ENCODE measurements around the gene GPR15LG. TPM values are rescaled to one million over a fixed set of nuclear protein-coding genes. Genes with fewer than 3 reads are reported as not detected.

The GPR15LG gene
- total RNA-seq, 1 donor from 2014 or later = not detected

DNA sequence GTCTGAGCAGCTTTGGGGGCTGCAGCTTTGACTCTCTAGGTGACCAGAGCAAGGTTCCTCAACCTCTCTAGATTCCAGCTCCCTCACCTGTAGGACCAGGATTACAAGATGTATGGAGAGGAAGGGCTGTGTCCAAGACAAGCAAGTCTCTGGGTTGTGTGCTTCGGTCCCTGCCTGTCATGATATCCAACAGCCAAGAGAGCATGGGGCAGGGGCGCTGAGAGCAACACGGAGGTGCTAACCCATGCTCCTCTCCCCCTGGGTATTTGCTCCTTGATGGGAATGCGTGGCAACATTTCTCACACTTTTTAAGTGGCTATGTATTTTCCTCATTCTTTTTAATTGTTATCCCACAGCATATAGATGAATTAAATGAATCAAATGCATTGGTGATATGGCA is 31.0 kb downstream of the GPR15LG start:
- ATAC-seq = no peak

GRCh38 chr10:84205049-84205852 is 31.6 kb downstream of the GPR15LG start:
- ATAC-seq = peak; percentile 69
- intact Hi-C loops (cut with DNase I) = loop anchor here (2.0 kb wide), 1 partner anchor 56 kb away; no protein-coding TSS in a partner anchor
- peak; percentile 78 for DNase-seq (ENCODE audit: missing footprints)

More for the DNA sequence above, 31.0 kb downstream of the GPR15LG start:
- intact Hi-C loops (cut with DNase I) = loop anchor here (2.0 kb wide), 1 partner anchor 56 kb away; no protein-coding TSS in a partner anchor
- no peak for DNase-seq (ENCODE audit: missing footprints)

GRCh38 chr10:84205853-84206525 is 32.4 kb downstream of the GPR15LG start:
- ATAC-seq = no peak
- intact Hi-C loops (cut with DNase I) = loop anchor here (2.0 kb wide), 1 partner anchor 57 kb away; no protein-coding TSS in a partner anchor

DNA sequence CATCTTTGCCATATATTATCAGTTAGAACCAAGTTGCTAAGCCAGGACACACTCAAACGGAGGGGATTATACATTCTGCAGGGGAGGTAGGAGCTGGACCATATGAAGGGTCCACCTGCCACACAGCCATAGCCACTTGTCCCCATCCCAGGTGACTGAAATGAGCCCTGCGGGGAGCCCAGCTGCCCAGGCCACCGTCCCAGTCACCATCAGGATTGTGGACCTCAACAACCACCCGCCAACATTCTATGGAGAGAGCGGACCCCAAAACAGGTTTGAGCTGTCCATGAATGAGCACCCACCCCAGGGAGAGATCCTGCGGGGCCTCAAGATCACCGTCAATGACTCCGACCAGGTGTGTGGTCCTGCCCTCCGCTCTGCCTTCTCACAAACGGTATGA is 34.4 kb downstream of the GPR15LG start:
- DNase-seq (ENCODE audit: missing footprints) (no peak), ATAC-seq (no peak)
- intact Hi-C loops (cut with DNase I) = no loop called here

More at GRCh38 chr10:84205853-84206525, 32.4 kb downstream of the GPR15LG start:
- DNase-seq (ENCODE audit: missing footprints) = no peak

GRCh38 chr10:84211566-84211965 is 38.0 kb downstream of the GPR15LG start:
- intact Hi-C loops (cut with DNase I) = no loop called here
- DNase-seq (ENCODE audit: missing footprints) (no peak), ATAC-seq (no peak)

GRCh38 chr10:84212014-84212413 is 38.4 kb downstream of the GPR15LG start:
- ATAC-seq (no peak), DNase-seq (ENCODE audit: missing footprints) (no peak)
- intact Hi-C loops (cut with DNase I) = no loop called here

GRCh38 chr10:84213076-84213475 is 39.5 kb downstream of the GPR15LG start:
- no peak for ATAC-seq
- intact Hi-C loops (cut with DNase I) = no loop called here
- DNase-seq (ENCODE audit: missing footprints) = no peak

DNA sequence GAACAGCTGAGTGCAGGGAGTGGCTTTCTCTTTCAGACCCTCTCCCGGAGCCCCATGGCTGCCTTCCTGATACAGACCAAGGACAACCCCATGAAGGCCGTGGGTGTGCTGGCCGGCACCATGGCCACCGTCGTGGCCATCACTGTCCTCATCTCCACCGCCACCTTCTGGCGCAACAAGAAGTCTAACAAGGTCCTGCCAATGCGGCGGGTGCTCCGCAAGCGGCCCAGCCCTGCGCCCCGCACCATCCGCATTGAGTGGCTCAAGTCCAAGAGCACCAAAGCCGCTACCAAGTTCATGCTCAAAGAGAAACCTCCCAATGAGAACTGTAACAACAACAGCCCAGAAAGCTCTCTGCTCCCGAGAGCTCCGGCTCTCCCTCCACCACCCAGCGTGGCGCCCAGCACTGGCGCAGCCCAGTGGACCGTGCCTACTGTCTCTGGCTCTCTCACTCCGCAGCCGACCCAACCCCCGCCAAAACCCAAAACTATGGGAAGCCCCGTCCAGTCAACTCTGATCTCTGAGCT is 40.5 kb downstream of the GPR15LG start:
- ATAC-seq = no peak
- intact Hi-C loops (cut with DNase I) = no loop called here
- no peak for DNase-seq (ENCODE audit: missing footprints)

- intact Hi-C loops (cut with DNase I) = no loop called here
- ATAC-seq (peak; percentile 31), DNase-seq (ENCODE audit: missing footprints) (no peak)
Measured at GRCh38 chr10:84214612-84215235, 41.1 kb downstream of the GPR15LG start.

GRCh38 chr10:84216834-84217233 is 43.2 kb downstream of the GPR15LG start:
- no peak for ATAC-seq
- DNase-seq (ENCODE audit: missing footprints) = no peak
- intact Hi-C loops (cut with DNase I) = no loop called here

DNA sequence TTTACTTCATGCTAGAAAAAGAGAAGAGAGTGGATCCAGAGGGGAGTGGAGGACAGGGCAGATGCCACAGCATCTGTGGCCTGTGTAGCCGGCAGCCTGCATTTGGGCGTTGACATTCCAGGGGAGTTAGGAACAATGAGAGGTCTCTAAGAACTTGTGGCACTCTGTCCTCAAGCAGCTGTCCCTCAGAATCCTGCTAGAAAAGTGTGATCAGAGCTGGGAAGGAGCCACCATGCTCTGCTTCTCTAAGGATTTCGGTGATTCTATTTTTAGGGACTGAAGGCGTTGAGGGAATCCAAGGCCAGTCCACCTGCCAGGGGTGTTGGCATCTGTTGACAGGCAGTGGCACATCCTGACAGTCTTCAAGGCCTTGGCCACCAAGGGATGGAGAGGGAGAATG is 44.1 kb downstream of the GPR15LG start:
- no peak for ATAC-seq
- intact Hi-C loops (cut with DNase I) = no loop called here
- DNase-seq (ENCODE audit: missing footprints) = no peak

DNA sequence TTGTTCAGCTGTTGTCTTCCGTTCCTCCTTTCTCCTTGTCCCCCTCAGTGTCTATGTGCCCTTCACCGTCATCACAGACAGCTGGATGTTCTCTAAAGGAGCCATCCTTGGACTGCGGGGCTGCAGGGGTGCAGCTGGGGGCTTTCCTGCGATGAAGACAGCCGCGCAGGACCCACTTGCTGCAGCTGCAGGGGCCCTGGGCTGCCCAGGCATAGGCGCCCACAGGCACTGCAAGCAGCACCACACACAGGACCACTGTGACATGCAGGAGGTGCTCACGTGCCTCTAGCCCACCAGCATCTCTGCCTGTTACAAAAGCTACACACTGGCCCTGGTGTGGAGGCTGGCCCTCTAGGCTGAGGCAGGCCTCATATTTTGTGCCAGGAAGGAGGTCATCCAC is 48.3 kb downstream of the GPR15LG start:
- no peak for DNase-seq (ENCODE audit: missing footprints)
- intact Hi-C loops (cut with DNase I) = no loop called here
- no peak for ATAC-seq

- intact Hi-C loops (cut with DNase I) = no loop called here
- DNase-seq (ENCODE audit: missing footprints) (no peak), ATAC-seq (no peak)
Measured at GRCh38 chr10:84224411-84225028, 50.9 kb downstream of the GPR15LG start.

- DNase-seq (ENCODE audit: missing footprints) (no peak), ATAC-seq (no peak)
- intact Hi-C loops (cut with DNase I) = no loop called here
Measured at GRCh38 chr10:84225427-84226173, 52.0 kb downstream of the GPR15LG start, which contains the start of gene LRIT2. Gene LRIT2 (minus strand): TSS chr10:84225544. CDS start chr10:84225520, 24 bp downstream.

- DNase-seq (ENCODE audit: missing footprints) = no peak
- intact Hi-C loops (cut with DNase I) = no loop called here
- ATAC-seq = no peak
Measured at GRCh38 chr10:84226616-84227015, 53.0 kb downstream of the GPR15LG start.

- DNase-seq (ENCODE audit: missing footprints) (no peak), ATAC-seq (no peak)
- intact Hi-C loops (cut with DNase I) = no loop called here
Measured at GRCh38 chr10:84227810-84228209, 54.2 kb downstream of the GPR15LG start.

DNA sequence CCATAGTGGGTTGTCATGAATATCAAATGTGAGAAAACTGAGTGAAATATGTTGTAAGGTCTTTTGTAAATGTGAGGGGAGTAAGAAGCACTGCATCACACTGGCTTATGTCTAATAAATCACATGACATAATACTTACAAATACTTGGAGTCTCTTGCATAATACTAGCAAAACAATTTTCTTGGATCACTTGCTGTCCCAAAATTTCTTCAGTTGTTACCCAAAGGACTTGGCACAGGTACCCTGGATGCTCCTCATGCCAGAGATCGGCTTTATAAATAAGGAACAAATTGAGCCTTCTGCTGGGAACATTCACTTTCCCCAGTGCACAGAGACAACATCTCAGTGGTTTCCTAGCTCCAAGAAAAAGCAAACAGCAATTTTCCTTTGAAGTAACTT is 56.8 kb downstream of the GPR15LG start:
- DNase-seq (ENCODE audit: missing footprints) = no peak
- peak; percentile 63 for ATAC-seq
- intact Hi-C loops (cut with DNase I) = no loop called here

DNA sequence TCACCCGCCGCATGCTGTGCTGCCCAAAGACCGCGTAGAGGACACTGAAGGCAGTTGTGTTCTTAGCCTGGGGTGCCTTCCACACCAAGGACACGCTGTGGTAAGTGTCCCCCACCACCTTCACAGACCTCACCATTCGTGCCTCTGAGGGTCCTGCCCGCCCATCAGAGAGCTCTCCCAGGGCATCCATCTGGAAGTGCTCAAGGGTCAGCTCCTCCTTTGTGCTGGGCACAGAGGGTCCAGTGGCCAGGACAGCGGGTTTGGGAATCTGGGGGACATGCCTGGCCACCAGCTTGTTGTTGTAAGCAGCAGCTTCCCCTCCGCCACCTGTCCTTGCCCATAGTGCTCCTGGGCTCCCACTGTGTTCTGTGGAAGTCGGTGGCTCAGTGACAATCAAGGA is 58.8 kb downstream of the GPR15LG start:
- DNase-seq (ENCODE audit: missing footprints) (no peak), ATAC-seq (no peak)
- intact Hi-C loops (cut with DNase I) = no loop called here
